OCI-LY7 (cell line): ENCODE data around the gene LRRC23. TPM values are rescaled to one million over a fixed set of nuclear protein-coding genes. Genes with fewer than 3 reads are reported as not detected.

Source experiments
- BruUV-seq: library from RNA; stranded (reverse); fragments of 400-500 nt; replicated peaks from 2 replicates; lab custom pipeline; 2021; lab: Mats Ljungman, UMichigan
- CTCF ChIA-PET: fragments of 300-600 bp; sonication (Branson Sonifier 250); formaldehyde crosslinking; loops from one replicate; lab custom pipeline; 2022; ENCODE audit warnings: antibody characterized with exemption; ENCODE audit not compliant: unreplicated experiment; lab: Charles Lee
- POLR2A ChIA-PET: fragments of 300-600 bp; sonication (Branson Sonifier 250); formaldehyde crosslinking; loops from one replicate; lab custom pipeline; 2022; ENCODE audit warnings: antibody characterized with exemption; lab: Charles Lee
- DNase-seq: peaks from one replicate; pipeline ENCODE4 v3.0.0-alpha.2; 2015; ENCODE audit warnings: low spot score
- H2AFZ ChIP-seq: fragments of 200-600 bp; sonication (generic), shearing (Covaris generic); 2 replicates; pipeline ENCODE4 v1.6.1; 2014; ENCODE audit warnings: mild to moderate bottlenecking, antibody characterized with exemption, low read length, moderate library complexity
- H3K27ac ChIP-seq: fragments of 200-600 bp; sonication (generic); 2 replicates; pipeline ENCODE4 v1.5.1; 2014; ENCODE audit warnings: mixed run types, low read depth, mild to moderate bottlenecking, moderate library complexity, low read length, inconsistent platforms; ENCODE audit not compliant: poor library complexity, severe bottlenecking
- H3K36me3 ChIP-seq: fragments of 200-600 bp; sonication (generic); 2 replicates; pipeline ENCODE4 v1.6.1; 2014; ENCODE audit warnings: mild to moderate bottlenecking, antibody characterized with exemption, low read length, moderate library complexity, mixed read lengths; ENCODE audit not compliant: insufficient read depth
- H3K4me1 ChIP-seq: fragments of 200-600 bp; sonication (generic); 2 replicates; pipeline ENCODE4 v1.5.1; 2014; ENCODE audit warnings: mild to moderate bottlenecking, low read length; ENCODE audit not compliant: insufficient read depth, poor library complexity, severe bottlenecking
- H3K4me2 ChIP-seq: fragments of 200-600 bp; sonication (generic); 2 replicates; pipeline ENCODE4 v1.6.1; 2014; ENCODE audit warnings: mild to moderate bottlenecking, low read length
- H3K4me3 ChIP-seq: fragments of 200-600 bp; sonication (generic); 2 replicates; pipeline ENCODE4 v1.5.1; 2014; ENCODE audit warnings: mild to moderate bottlenecking, low read depth, low read length; ENCODE audit not compliant: poor library complexity, severe bottlenecking
- H3K79me2 ChIP-seq: fragments of 200-600 bp; sonication (generic); 2 replicates; pipeline ENCODE4 v1.6.1; 2016; ENCODE audit warnings: low read depth, mild to moderate bottlenecking, low read length, moderate library complexity, mixed read lengths; ENCODE audit not compliant: insufficient read depth
- H3K9me2 ChIP-seq: fragments of 200-600 bp; sonication (generic); 2 replicates; pipeline ENCODE4 v1.6.1; 2016; ENCODE audit warnings: mild to moderate bottlenecking, low read length, mixed read lengths; ENCODE audit not compliant: insufficient read depth
- H3K9me3 ChIP-seq: fragments of 200-600 bp; sonication (generic); 2 replicates; pipeline ENCODE4 v1.6.1; 2014; ENCODE audit warnings: mild to moderate bottlenecking, mixed run types, low read length, mixed read lengths
- H4K20me1 ChIP-seq: fragments of 200-600 bp; sonication (generic); 2 replicates; pipeline ENCODE4 v1.6.1; 2014; ENCODE audit warnings: mild to moderate bottlenecking, antibody characterized with exemption, low read length, moderate library complexity, mixed read lengths; ENCODE audit not compliant: insufficient read depth
- EZH2phosphoT487 ChIP-seq: fragments of 200-600 bp; sonication (generic); IDR thresholded peaks from 2 replicates; pipeline ENCODE4 v1.6.1; 2018; ENCODE audit warnings: low read depth, borderline replicate concordance, mild to moderate bottlenecking, mixed run types, antibody characterized with exemption, low read length, moderate library complexity, mixed read lengths
- intact Hi-C: fragments of 100-400 bp; cut with micrococcal nuclease; formaldehyde crosslinking; loops from one replicate; pipeline ENCODE4 v1.10.0; 2022; ENCODE audit not compliant: unreplicated experiment
- total RNA-seq, 2 experiments: library from RNA; depleted of rRNA in 1 of 2; stranded (reverse); fragments of >200 nt in 1 of 2; shearing (Covaris generic) in 1 of 2; gene quantifications; 2 replicates each; pipeline ENCODE4 v1.2.3, GENCODE V29; 2014 to 2022
- TF ChIP-seq, protein P1 (sequence below): fragments of 200-600 bp; sonication (generic); conservative IDR thresholded peaks from 2 replicates; pipeline ENCODE4 v1.5.1; 2014; ENCODE audit warnings: mild to moderate bottlenecking, antibody characterized with exemption, low read length, moderate library complexity, mixed read lengths

LRRC23 gene
- total RNA-seq, 2 experiments from 2014 or later = 17.7 to 19.8 TPM

- POLR2A ChIA-PET = no interaction called here
Measured at GRCh38 chr12:6858799-6859198, 45.8 kb upstream of the LRRC23 start.

GRCh38 chr12:6860116-6860515, 44.5 kb upstream of the LRRC23 start:
- no peak overlapping the region for H2AFZ ChIP-seq
- H3K4me3 ChIP-seq = no peak overlapping the region
- H3K4me1 ChIP-seq = no peaks in the 10 kb centered on the region
- H3K4me2 ChIP-seq = no peak overlapping the region
- intact Hi-C loops = no loop called here
- ChIA-PET POLR2A (no interaction called here), CTCF (interaction anchor here (0.5 kb wide), 1 partner anchor 160 kb away, joined by 14 read pairs; no protein-coding TSS in a partner anchor)
- no peak for DNase-seq
- peaks cover 95% of the 10 kb centered on the region for H3K36me3 ChIP-seq
- no peaks in the 10 kb centered on the region for H4K20me1 ChIP-seq
- H3K9me3 ChIP-seq = no peaks in the 10 kb centered on the region
- no peak overlapping the region for H3K27ac ChIP-seq
- TF ChIP-seq, protein P1, sequence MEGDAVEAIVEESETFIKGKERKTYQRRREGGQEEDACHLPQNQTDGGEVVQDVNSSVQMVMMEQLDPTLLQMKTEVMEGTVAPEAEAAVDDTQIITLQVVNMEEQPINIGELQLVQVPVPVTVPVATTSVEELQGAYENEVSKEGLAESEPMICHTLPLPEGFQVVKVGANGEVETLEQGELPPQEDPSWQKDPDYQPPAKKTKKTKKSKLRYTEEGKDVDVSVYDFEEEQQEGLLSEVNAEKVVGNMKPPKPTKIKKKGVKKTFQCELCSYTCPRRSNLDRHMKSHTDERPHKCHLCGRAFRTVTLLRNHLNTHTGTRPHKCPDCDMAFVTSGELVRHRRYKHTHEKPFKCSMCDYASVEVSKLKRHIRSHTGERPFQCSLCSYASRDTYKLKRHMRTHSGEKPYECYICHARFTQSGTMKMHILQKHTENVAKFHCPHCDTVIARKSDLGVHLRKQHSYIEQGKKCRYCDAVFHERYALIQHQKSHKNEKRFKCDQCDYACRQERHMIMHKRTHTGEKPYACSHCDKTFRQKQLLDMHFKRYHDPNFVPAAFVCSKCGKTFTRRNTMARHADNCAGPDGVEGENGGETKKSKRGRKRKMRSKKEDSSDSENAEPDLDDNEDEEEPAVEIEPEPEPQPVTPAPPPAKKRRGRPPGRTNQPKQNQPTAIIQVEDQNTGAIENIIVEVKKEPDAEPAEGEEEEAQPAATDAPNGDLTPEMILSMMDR = no peak
- no peak for TF ChIP-seq EZH2phosphoT487
- peaks cover under 1% of the 10 kb centered on the region; the same call in 1 of the 2 replicates for H3K79me2 ChIP-seq
- BruUV-seq = no TSS peak
- H3K9me2 ChIP-seq = no peaks in the 10 kb centered on the region

More at GRCh38 chr12:6858799-6859198, 45.8 kb upstream of the LRRC23 start:
- TF ChIP-seq EZH2phosphoT487 = no peak
- TF ChIP-seq, protein P1 = no peak
- no peak for DNase-seq
- BruUV-seq = no TSS peak
- H3K9me3 ChIP-seq = no peaks in the 10 kb centered on the region
- H3K9me2 ChIP-seq = no peaks in the 10 kb centered on the region
- H3K4me1 ChIP-seq = peaks cover 4% of the 10 kb centered on the region
- H3K36me3 ChIP-seq = peaks cover 91% of the 10 kb centered on the region
- no peak overlapping the region for H3K4me2 ChIP-seq
- no peaks in the 10 kb centered on the region for H4K20me1 ChIP-seq
- no peak overlapping the region for H3K27ac ChIP-seq
- peaks cover 14% of the 10 kb centered on the region for H3K79me2 ChIP-seq
- H2AFZ ChIP-seq = no peak overlapping the region
- intact Hi-C loops = no loop called here
- CTCF ChIA-PET = no interaction called here
- H3K4me3 ChIP-seq = no peak overlapping the region

GRCh38 chr12:6860942-6861341, 43.7 kb upstream of the LRRC23 start:
- H3K27ac ChIP-seq = no peak overlapping the region
- no peak overlapping the region for H3K4me3 ChIP-seq
- H3K4me2 ChIP-seq = no peak overlapping the region
- no peaks in the 10 kb centered on the region for H3K79me2 ChIP-seq
- no peaks in the 10 kb centered on the region for H3K9me3 ChIP-seq
- ChIA-PET POLR2A (interaction anchor here (1.4 kb wide), 1 partner anchor 9 kb away, joined by 4 read pairs; the partner anchor contains the start of genes CDCA3 and USP5), CTCF (no interaction called here)
- no peak for TF ChIP-seq EZH2phosphoT487
- TF ChIP-seq, protein P1 = no peak
- H3K9me2 ChIP-seq = no peaks in the 10 kb centered on the region
- BruUV-seq = no TSS peak
- no peaks in the 10 kb centered on the region for H3K4me1 ChIP-seq
- intact Hi-C loops = no loop called here
- no peak overlapping the region for H2AFZ ChIP-seq
- no peak for DNase-seq
- no peaks in the 10 kb centered on the region for H4K20me1 ChIP-seq
- peaks cover 95% of the 10 kb centered on the region for H3K36me3 ChIP-seq
